SK-N-SH treated with all-trans-retinoic acid at 6 μM for 48 hours (cell line): ENCODE measurements around the gene SIX5.

ENCODE experiments used
- ATAC-seq: fragments of 200-7000 bp; cut with Tn5 transposase; 3 replicates; pipeline ENCODE4 v1.9.1; 2020; ENCODE audit warnings: mild to moderate bottlenecking, moderate library complexity
- ARNTL ChIP-seq: fragments of 450-650 bp; formaldehyde crosslinking; IDR thresholded peaks from 2 replicates; pipeline ENCODE4 v1.5.0; 2020; ENCODE audit warnings: low read depth, mild to moderate bottlenecking, moderate library complexity, borderline replicate concordance
- BACH2 ChIP-seq: fragments of 250-450 bp; sonication (Bioruptor Pico); IDR thresholded peaks from 2 replicates; pipeline ENCODE4 v1.9.0; 2021; ENCODE audit warnings: mild to moderate bottlenecking, borderline replicate concordance
- CREB5 ChIP-seq: fragments of 250-450 bp; sonication (Bioruptor Pico); IDR thresholded peaks from 2 replicates; pipeline ENCODE4 v1.5.1; 2020; ENCODE audit warnings: low read depth, mild to moderate bottlenecking, moderate library complexity
- CSDC2 ChIP-seq: fragments of 250-450 bp; sonication (Bioruptor Pico); IDR thresholded peaks from 2 replicates; pipeline ENCODE4 v1.5.0; 2020; ENCODE audit warnings: mild to moderate bottlenecking, moderate library complexity
- CSRNP3 ChIP-seq: fragments of 250-450 bp; sonication (Bioruptor Pico); IDR thresholded peaks from 2 replicates; pipeline ENCODE4 v1.5.1; 2021; ENCODE audit warnings: mild to moderate bottlenecking, moderate library complexity
- ESRRG ChIP-seq: fragments of 250-450 bp; sonication (Bioruptor Pico); IDR thresholded peaks from 2 replicates; pipeline ENCODE4 v1.6.1; 2021; ENCODE audit warnings: mild to moderate bottlenecking
- GLIS3 ChIP-seq: fragments of 250-450 bp; sonication (Bioruptor Pico); IDR thresholded peaks from 2 replicates; pipeline ENCODE4 v1.5.0; 2020; ENCODE audit warnings: mild to moderate bottlenecking, moderate library complexity
- ISL1 ChIP-seq: fragments of 250-450 bp; sonication (Bioruptor Pico); IDR thresholded peaks from 2 replicates; pipeline ENCODE4 v2.1.2; 2022; ENCODE audit warnings: mild to moderate bottlenecking, moderate library complexity
- OSR1 ChIP-seq: fragments of 250-450 bp; sonication (Bioruptor Pico); IDR thresholded peaks from 2 replicates; pipeline ENCODE4 v1.8.0; 2022; ENCODE audit warnings: moderate library complexity, mild to moderate bottlenecking, inconsistent platforms
- PATZ1 ChIP-seq: fragments of 250-450 bp; sonication (Bioruptor Pico); IDR thresholded peaks from 2 replicates; pipeline ENCODE4 v1.8.0; 2020; ENCODE audit warnings: mild to moderate bottlenecking, moderate library complexity, borderline replicate concordance
- POU6F1 ChIP-seq: fragments of 250-450 bp; sonication (Bioruptor Pico); IDR thresholded peaks from 2 replicates; pipeline ENCODE4 v1.8.0; 2021; ENCODE audit warnings: low read depth, mild to moderate bottlenecking, moderate library complexity, borderline replicate concordance
- PPARA ChIP-seq: fragments of 250-450 bp; sonication (Bioruptor Pico); IDR thresholded peaks from 2 replicates; pipeline ENCODE4 v1.5.0; 2020; ENCODE audit warnings: mild to moderate bottlenecking, borderline replicate concordance
- RARB ChIP-seq: fragments of 250-450 bp; sonication (Bioruptor Pico); IDR thresholded peaks from 2 replicates; pipeline ENCODE4 v1.8.0; 2021; ENCODE audit warnings: mild to moderate bottlenecking, moderate library complexity
- SNAI2 ChIP-seq: fragments of 250-450 bp; sonication (Bioruptor Pico); IDR thresholded peaks from 2 replicates; pipeline ENCODE4 v1.5.0; 2020; ENCODE audit warnings: mild to moderate bottlenecking, moderate library complexity
- TCF4 ChIP-seq: fragments of 250-450 bp; sonication (Bioruptor Pico); IDR thresholded peaks from 2 replicates; pipeline ENCODE4 v1.8.0; 2021; ENCODE audit warnings: mild to moderate bottlenecking, moderate library complexity, borderline replicate concordance
- TOX ChIP-seq: fragments of 250-450 bp; sonication (Bioruptor Pico); IDR thresholded peaks from 2 replicates; pipeline ENCODE4 v1.8.0; 2021; ENCODE audit warnings: mild to moderate bottlenecking, moderate library complexity, borderline replicate concordance
- TSHZ2 ChIP-seq: fragments of 250-450 bp; sonication (Bioruptor Pico); IDR thresholded peaks from 2 replicates; pipeline ENCODE4 v1.5.0; 2020; ENCODE audit warnings: mild to moderate bottlenecking, moderate library complexity
- ZC3H10 ChIP-seq: fragments of 250-450 bp; sonication (Bioruptor Pico); IDR thresholded peaks from 2 replicates; pipeline ENCODE4 v1.5.1; 2021; ENCODE audit warnings: mild to moderate bottlenecking, moderate library complexity
- ZFP3 ChIP-seq: fragments of 250-450 bp; sonication (Bioruptor Pico); IDR thresholded peaks from 2 replicates; pipeline ENCODE4 v1.5.0; 2020; ENCODE audit warnings: mild to moderate bottlenecking, moderate library complexity
- ZFP30 ChIP-seq: fragments of 450-650 bp; formaldehyde crosslinking; IDR thresholded peaks from 2 replicates; pipeline ENCODE4 v1.5.0; 2022; ENCODE audit warnings: mild to moderate bottlenecking, moderate library complexity
- ZNF565 ChIP-seq: fragments of 450-650 bp; formaldehyde crosslinking; conservative IDR thresholded peaks from 2 replicates; pipeline ENCODE4 v1.5.0; 2020; ENCODE audit warnings: low read depth, mild to moderate bottlenecking, moderate library complexity
- ZNF70 ChIP-seq: fragments of 450-650 bp; formaldehyde crosslinking; IDR thresholded peaks from 2 replicates; pipeline ENCODE4 v1.5.0; 2020; ENCODE audit warnings: mild to moderate bottlenecking, moderate library complexity
- ZNF8 ChIP-seq: fragments of 450-650 bp; formaldehyde crosslinking; IDR thresholded peaks from 2 replicates; pipeline ENCODE4 v1.5.0; 2020; ENCODE audit warnings: mild to moderate bottlenecking, moderate library complexity

SIX5 gene

GRCh38 chr19:45766869-45767346 is 2.1 kb downstream of the SIX5 start:
- no peak for ATAC-seq
- TF ChIP-seq ZFP3 (CRISPR knock-in tag): no peak
- TF ChIP-seq CREB5 (CRISPR knock-in tag): no peak
- TF ChIP-seq PPARA (CRISPR knock-in tag): no peak
- no peak for TF ChIP-seq TCF4 (CRISPR knock-in tag)
- no peak for TF ChIP-seq GLIS3
- TF ChIP-seq RARB (CRISPR knock-in tag): no peak
- TF ChIP-seq TOX (CRISPR knock-in tag): no peak
- no peak for TF ChIP-seq ZFP30 (CRISPR knock-in tag)
- no peak for TF ChIP-seq PATZ1
- no peak for TF ChIP-seq ZNF8
- no peak for TF ChIP-seq SNAI2 (CRISPR knock-in tag)
- TF ChIP-seq ARNTL: no peak
- TF ChIP-seq ZNF70 (CRISPR knock-in tag): no peak
- TF ChIP-seq ZNF565: no peak
- no peak for TF ChIP-seq ESRRG (CRISPR knock-in tag)
- TF ChIP-seq BACH2: no peak
- no peak for TF ChIP-seq ZC3H10 (CRISPR knock-in tag)
- no peak for TF ChIP-seq CSRNP3

- ATAC-seq: no peak
- TF ChIP-seq ARNTL (no peak), PPARA (CRISPR knock-in tag) (no peak), BACH2 (no peak), GLIS3 (no peak), PATZ1 (no peak), SNAI2 (CRISPR knock-in tag) (no peak), TSHZ2 (no peak), TOX (CRISPR knock-in tag) (no peak), RARB (CRISPR knock-in tag) (no peak), POU6F1 (CRISPR knock-in tag) (no peak), ZC3H10 (CRISPR knock-in tag) (no peak), CSRNP3 (no peak), ZFP3 (CRISPR knock-in tag) (no peak), ESRRG (CRISPR knock-in tag) (no peak), CSDC2 (CRISPR knock-in tag) (no peak), OSR1 (CRISPR knock-in tag) (no peak), ZNF70 (CRISPR knock-in tag) (no peak), ZNF8 (no peak), ISL1 (no peak), ZFP30 (CRISPR knock-in tag) (no peak)
Measured at GRCh38 chr19:45766296-45766868, 2.7 kb downstream of the SIX5 start.
